GM19193 (cell line): Measurements from ENCODE around the gene ABLIM2.

Experiments
- POLR2A ChIP-seq: IDR thresholded peaks from 4 replicates; pipeline ENCODE4 v1.6.1; 2011; ENCODE audit not compliant: insufficient read depth, insufficient read length; ENCODE audit errors: extremely low read depth

Gene ABLIM2

DNA sequence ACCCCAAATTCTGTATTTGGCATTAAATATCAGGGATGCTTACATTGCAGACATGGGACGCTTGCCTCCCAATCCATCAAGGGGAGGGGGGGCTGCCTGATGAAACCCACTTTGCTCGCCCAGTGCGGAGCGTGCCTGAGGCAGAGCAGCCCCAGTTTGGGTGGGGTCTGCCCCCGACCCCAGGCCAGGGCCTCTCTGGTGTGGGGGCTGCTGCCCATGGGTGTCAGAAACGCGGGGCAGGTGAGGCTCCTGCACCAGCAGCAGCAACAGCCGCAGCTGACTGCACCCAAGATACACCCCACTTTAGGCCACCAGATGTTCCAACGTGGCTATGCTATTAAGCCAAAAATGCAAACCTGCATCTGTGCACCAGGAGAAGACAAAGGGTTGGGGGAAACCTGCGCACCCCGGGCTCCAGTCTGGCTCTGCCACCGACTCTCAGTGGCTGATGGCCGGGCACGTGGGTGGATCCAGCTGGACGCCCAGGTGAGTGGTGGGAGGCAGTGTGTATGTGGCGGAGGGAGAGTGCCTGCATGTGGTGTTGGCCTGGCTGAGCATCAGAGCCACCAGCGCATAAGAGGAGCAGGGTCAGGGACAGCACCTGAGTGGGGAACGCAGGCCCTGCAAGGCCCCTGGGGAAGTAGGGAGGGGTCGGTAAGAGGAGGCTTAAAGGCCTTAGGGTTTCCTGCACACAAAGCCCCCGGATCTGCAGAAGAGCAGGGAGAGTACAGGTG is 86.2 kb downstream of the ABLIM2 start:
- TF ChIP-seq POLR2A = no peak

DNA sequence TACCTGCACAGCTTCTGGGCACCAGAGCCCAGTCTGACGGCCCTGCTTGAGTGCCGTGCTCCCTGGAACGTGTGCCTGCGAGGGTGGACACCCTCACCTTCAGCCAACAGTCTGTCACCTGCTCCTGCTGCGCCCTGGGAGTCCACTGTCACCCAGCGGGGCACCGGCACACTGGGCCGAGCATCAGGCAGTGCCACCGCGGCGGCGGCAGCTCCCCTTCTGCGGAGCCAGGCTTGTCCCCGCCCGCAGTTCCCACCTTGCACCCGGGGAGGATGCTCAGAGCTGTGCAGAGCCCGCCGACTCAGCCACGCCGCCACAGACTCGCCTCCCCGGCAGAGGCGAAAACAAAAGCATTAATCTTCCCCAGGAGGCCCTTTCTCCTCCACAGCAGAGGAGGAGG is 86.8 kb downstream of the ABLIM2 start:
- TF ChIP-seq POLR2A = no peak

DNA sequence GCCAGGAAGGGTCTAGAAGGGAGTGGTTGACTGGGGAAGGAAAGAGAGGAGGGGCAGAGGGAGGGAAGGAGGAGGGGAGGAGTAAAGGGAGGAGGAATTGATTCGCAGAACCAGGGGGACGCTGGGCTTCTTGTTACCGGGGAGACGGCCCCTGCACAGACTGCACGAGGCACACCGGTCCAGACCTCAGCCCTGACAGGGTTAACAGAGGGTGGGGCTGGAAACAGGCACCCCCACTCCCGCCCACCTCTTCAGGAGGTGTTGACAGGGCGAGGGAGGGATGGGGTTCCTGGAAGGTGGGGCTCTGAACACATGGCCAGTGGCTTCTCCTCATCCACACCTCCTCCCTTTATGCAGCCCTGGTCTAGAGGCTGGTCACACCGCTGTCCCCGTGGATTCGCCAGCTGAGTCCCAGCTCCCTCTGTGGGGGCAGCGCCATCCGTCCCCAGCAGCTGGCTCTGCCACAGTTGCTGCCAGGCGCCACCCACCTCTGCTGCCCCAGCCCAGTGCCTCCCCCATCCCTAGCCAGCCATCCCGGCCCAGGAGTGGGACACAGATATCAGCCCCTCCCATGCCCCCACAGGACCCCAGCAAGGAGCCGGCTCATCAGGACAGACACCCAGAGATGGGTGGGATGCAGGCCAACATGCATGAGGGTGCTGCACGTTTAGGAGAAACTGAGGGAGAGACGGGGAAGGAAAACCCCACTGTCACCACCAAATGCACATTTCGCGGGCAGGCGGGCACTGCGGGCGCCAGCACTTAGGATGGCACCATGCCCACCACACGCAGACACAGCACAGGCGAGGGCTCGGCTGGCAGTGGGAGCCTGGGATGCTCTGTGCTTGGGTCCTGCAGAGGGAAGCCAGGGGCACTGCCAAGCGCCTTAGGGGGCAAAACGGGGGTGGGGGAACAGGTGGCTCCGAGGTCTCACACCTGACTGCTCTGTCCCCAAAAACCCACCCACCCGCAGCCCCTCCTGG is 87.6 kb downstream of the ABLIM2 start:
- no peak for TF ChIP-seq POLR2A

DNA sequence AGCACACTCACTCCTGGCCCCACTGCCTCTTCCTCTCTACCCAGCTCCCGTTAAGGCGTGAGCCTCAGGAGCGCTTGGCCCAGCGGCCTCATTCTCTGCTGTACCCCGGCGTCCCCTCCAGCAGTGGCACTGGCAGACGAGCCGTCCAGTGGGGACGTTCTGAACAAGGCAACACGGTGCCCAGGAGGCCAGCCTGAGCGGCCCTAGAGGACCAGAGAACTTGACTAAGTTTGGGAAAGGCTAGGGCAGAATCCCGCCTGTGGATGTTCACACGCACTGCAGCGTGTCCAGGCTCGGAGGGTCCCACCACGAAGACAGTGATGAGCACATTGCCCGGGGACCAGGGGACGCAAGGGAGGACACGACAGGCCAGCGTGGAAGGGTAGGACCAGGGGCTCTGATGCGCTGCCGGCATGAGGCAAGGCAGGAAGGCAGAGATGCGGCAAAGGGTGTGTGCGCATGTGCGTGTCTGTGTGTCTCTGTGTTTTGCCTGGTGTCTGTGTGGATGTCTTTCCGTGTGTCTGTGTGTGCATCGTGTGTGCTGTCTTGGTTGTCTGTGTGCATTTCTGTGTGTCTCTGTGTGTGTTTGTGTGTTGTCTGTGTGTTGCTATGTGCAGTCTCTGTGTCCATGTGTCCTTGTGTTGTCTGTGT is 89.4 kb downstream of the ABLIM2 start:
- TF ChIP-seq POLR2A = no peak

DNA sequence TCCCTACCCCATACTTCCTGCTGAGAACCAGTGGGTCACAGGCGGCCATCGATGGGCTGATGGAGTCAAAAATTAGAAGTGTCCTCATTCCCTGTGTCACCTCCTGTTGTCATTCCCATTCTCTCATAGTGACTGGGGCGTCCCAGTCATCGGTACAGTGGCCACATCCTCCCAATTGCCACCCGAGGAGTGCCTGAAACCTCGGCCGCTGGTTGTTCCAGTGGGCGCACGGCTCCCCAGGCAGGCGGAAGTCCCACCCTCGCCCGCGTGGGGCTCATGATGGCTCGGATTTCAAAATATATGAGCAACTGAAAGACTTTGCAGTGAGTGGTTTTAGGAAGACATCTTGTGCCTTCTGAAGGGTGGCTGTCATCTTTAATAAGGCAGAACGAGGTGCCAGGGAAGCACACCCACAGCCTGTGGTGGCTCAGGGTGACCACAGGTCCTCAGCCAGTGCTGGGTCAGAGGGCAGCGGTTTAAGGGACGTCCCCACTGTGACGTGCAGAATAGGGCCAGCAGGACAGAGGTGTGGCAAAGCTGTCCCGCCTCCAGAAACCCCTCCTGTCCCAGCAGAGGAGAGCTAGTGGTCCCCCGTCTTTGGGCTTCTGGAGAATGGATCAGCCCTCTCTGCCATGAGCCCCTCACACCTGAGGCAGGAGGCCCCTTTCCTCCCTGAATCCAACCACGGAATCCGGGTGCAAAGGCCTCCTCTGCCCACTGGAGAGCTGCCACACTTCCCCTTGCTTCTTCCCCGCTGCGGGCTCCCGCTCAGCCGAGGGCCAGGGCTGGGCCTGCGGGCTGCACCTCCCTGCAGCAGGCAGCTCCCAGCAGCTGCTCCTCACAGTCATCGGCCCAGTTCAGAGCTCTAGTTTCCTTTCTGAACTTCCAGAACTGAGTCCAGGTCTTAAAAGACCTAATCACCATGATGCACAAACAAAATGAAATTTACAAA is 90.4 kb downstream of the ABLIM2 start:
- no peak for TF ChIP-seq POLR2A

GRCh38 chr4:8067274-8067936 is 91.2 kb downstream of the ABLIM2 start:
- TF ChIP-seq POLR2A = no peak

DNA sequence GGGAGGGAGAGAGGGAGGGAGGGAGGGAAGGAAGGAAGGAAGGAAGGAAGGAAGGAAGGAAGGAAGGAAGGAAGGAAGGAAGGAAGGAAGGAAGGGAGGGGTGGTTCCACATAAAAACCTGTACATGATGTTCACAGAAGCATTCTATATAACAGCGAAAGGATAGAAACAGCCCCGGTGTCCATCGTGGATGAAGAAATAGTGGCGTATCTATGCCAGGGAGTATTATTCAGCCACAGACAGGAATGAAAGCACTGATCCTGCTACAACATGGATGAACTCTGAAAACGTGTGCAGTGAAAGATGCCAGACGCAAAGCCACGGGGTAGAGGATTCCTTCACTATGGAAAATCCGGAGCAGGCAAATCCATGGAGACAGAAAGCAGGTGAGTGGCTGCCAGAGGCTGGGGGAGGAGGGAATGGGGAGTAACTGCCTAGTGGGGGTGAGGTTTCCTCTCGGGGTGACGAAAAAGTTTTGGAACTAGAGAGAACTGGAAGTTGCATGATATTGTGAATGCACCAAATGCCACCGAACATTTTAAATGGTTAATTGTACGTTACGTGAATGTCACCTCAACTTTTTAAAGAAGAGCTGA is 92.2 kb downstream of the ABLIM2 start:
- no peak for TF ChIP-seq POLR2A

DNA sequence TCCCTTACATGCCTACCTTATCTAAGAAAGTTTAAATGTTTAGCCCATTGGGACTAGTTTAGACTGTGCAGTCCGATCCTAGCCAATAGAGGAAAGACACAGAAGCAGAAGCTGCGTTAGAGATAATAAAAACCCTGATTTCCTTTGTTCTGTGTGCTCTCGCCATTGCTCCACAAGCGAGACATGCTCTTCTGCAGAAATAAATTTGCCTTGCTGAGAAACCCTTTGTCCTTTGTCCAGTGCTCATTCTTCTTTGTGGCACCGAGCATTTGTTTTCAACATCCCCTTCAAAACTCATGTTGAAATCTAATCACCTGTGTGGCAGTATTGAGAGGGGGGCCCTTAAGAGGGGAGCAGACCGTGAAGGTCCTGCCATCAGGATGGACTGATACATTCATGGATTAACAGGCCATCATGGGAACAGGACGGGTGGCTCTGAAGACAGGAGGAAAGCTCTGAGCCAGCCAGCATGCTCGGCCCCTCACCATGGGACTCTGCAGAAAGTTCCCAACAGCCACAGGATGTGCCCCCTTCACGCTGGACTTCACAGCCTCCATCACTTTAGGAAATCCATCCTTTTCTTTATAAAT is 94.5 kb downstream of the ABLIM2 start:
- TF ChIP-seq POLR2A = no peak

GRCh38 chr4:8061573-8061972 is 97.0 kb downstream of the ABLIM2 start:
- TF ChIP-seq POLR2A = no peak

GRCh38 chr4:8061145-8061544 is 97.5 kb downstream of the ABLIM2 start:
- TF ChIP-seq POLR2A = no peak

DNA sequence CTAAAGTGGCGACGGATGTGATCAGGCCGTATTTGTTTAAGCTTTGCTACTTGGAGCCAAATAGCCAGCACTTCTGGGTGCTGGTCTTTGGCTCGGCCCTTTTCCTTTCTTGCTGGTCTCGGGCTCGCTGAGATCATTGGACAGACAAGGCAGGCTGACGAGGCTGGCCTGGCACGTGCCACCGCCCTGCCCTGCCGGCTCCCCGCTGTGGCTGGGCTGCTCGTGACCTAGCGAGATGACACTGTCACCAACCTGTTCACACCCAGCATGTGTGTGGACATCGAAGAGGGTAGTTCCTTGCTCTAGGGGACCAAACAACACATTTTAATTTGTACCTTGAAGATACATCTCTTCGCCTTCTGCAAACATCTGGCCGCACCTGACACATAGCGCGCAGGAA is 98.0 kb downstream of the ABLIM2 start:
- no peak for TF ChIP-seq POLR2A

- no peak for TF ChIP-seq POLR2A
Measured at GRCh38 chr4:8058031-8058479, 100.6 kb downstream of the ABLIM2 start.

GRCh38 chr4:8055206-8055605 is 103.4 kb downstream of the ABLIM2 start:
- TF ChIP-seq POLR2A = no peak

DNA sequence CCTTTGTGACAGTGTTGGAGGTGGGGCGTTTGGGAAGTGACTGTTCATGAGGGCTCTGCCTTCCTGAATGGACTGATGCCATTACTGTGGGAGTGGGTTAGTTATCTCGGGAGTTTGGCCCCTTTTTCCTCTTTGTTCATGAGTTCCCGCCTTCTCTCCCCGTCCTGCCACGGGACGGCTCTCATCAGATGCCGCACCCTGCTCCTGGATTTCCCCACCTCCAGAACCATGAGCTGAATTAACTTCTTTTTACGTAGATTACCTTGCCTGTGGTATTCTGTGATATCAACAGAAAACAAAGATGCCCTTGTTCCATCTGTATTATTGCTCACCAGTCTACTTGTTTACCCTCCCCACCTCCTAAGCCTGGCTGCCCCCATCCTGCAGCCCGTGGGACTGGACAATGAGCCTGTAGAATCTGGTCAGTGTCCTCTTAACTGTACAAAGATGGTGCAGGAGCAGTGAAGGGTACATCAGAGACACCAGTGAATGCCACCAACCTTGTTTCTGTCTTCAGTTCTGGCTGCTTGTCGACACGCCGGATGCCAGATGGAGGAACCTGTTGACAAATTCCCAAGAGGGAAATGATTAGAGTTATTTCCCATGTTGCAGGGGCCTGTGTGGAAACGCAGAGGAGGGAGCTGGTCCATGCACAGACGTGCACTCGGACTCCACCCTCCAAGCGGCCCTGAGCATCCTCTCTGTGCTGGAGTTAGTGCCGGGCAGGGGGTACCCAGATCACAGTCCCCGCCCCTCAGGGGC is 104.7 kb downstream of the ABLIM2 start:
- no peak for TF ChIP-seq POLR2A
